GM12874 (cell line): ENCODE data around the gene GGN.
A peak's percentile ranks its signal among the peaks of the same experiment; 100 is the strongest.

Experiments
- CTCF ChIP-seq: IDR thresholded peaks from 2 replicates; pipeline ENCODE4 v1.5.1; 2011; ENCODE audit warnings: low read depth, mild to moderate bottlenecking, control low read depth, low read length, moderate library complexity; ENCODE audit not compliant: insufficient read depth

The GGN gene

GRCh38 chr19:38417544-38418506, 30.0 kb upstream of the GGN start:
- 0 out of 2 replicates have a peak, but pooled peaks have one; percentile 4 for TF ChIP-seq CTCF

DNA sequence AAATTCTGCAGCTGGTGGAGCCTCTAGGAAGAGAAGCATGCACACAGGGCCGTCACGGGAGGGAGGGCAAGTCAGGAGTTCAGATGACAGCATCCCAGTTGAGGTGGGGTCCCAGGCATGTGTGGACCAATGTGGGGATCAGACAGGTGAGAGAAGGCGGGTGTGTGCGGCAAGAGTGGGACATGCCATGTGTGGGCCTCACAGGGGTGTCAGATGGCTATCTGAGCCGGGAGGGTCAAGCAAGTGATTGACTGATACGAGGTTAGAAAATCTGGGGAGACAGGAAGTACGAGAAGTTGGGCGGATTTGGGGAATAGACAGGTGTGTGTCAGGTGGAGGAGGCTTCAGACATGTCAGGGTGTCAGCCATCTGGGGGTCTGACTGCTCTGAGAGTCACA, 29.3 kb upstream of the GGN start:
- TF ChIP-seq CTCF = no peak

DNA sequence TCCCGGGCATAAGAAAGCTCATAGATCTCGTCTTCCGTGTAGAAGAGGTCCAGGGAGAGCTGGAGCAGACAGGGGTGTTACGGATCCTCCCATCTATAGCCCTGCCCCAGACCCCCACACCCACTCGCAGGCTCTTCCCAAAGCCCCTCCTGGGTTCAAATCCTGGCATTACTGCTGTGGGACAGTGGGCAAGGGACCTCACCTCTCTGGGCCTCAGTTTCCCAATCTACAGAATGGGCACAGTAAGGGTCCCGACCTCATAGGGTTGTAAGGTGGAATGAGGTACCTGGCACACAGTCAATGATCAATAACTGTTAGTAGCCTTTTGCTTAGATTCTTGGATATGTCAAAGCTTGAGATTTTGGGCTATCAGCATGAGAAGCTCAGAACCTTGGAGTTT, 25.6 kb upstream of the GGN start:
- no peak for TF ChIP-seq CTCF

- TF ChIP-seq CTCF = no peak
These were observed 25.1 kb upstream of the GGN start for GRCh38 chr19:38412961-38413360.

DNA sequence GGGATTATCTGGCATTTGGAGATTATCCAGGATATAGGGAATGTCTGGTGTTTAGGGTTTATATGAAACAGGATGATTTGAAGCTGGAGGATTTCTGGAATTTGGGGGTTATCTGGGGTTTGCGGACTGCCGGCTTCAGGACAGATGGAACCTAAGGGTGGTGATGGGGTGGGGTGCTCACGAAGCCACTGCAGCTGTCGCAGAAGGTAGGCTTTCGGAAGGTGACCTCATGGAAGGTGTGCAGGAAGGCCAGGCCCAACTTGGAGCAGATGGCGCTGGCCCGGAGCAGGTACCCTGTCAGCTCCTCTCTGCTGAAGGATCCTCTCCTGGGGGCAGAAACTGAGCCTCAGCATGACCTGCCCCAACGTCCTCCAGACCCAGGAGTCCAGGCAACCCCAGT, 24.7 kb upstream of the GGN start:
- TF ChIP-seq CTCF = no peak

GRCh38 chr19:38411041-38411712, 23.3 kb upstream of the GGN start:
- no peak for TF ChIP-seq CTCF

- no peak for TF ChIP-seq CTCF
These were observed 21.8 kb upstream of the GGN start for GRCh38 chr19:38409631-38410133.
